Smooth muscle cell of bladder (primary cell): Measurements from ENCODE around the gene CENPP. TPM values are rescaled to one million over a fixed set of nuclear protein-coding genes. Genes with fewer than 3 reads are reported as not detected.

ENCODE experiments used
- total RNA-seq: library from RNA; depleted of rRNA; stranded (reverse); fragments of >200 nt; gene quantifications from 2 replicates; pipeline ENCODE4 v1.2.3, GENCODE V29; 2014

The CENPP gene
- 1.8 and 2.4 TPM in 2 replicates for total RNA-seq

GRCh38 chr9:92325269-92325990 is at the start of gene CENPP, which contains the start of gene NOL8:
TSS of gene CENPP (plus strand) at chr9:92325953.
TSS of gene NOL8 (minus strand) at chr9:92325350. CDS start at chr9:92324161, 1,189 bp downstream.

GRCh38 chr9:92293452-92294296 is 32.1 kb upstream of the CENPP start, which contains the start of gene IARS1:
TSS of gene IARS1 (minus strand) at chr9:92293697. CDS start at chr9:92289419, 4,278 bp downstream.

GRCh38 chr9:92404042-92404836 is 78.5 kb downstream of the CENPP start, which contains the start of gene OGN:
TSS of gene OGN (minus strand) at chr9:92404578. CDS start at chr9:92403407, 1,171 bp downstream.

GRCh38 chr9:92424340-92424739 is 98.6 kb downstream of the CENPP start, which contains the start of gene OMD:
TSS of gene OMD (minus strand) at chr9:92424471. CDS start at chr9:92417558, 6,913 bp downstream.

GRCh38 chr9:92482329-92482728 is 156.6 kb downstream of the CENPP start, which contains the start of gene ASPN:
TSS of gene ASPN (minus strand) at chr9:92482506.

GRCh38 chr9:92535940-92536850 is 210.4 kb downstream of the CENPP start, which contains the start of gene ECM2:
TSS of gene ECM2 (minus strand) at chr9:92535990. CDS start at chr9:92522866, 13,124 bp downstream.

Other genes with a start within 250 kb of the CENPP start
- 92.0 and 105 TPM in 2 replicates for gene SPTLC1, start 210.5 kb upstream of the CENPP start, total RNA-seq
- gene IARS1, start 32.3 kb upstream of the CENPP start, total RNA-seq, result 445 and 751 TPM in 2 replicates
- gene NOL8, start 603 bp upstream of the CENPP start, total RNA-seq, result 18.9 and 28.8 TPM in 2 replicates
- 0.57 and 0.65 TPM in 2 replicates for gene OGN, start 78.6 kb downstream of the CENPP start, total RNA-seq
- not detected in 2 replicates for gene OMD, start 98.5 kb downstream of the CENPP start, total RNA-seq
- 1.1 and 2.0 TPM in 2 replicates for gene ASPN, start 156.6 kb downstream of the CENPP start, total RNA-seq
- 4.3 and 5.0 TPM in 2 replicates for gene ECM2, start 210.0 kb downstream of the CENPP start, total RNA-seq